RCC 7860 (cell line): Measurements from ENCODE around the gene PLK3.
"Not testable (repeated sequence)": the region's sequence is repeated elsewhere in the genome, so short reads cannot be mapped to it uniquely, and the experiment has no call there.

Source experiments
- DNase-seq: peaks from one replicate; pipeline ENCODE4 v3.0.0-alpha.2; 2015; ENCODE audit warnings: low spot score
- FAIRE-seq: peaks from 2 replicates; lab custom pipeline; 2012; peaks lifted over from hg19 to GRCh38; lab: Jason Lieb, UNC

The PLK3 gene

DNA sequence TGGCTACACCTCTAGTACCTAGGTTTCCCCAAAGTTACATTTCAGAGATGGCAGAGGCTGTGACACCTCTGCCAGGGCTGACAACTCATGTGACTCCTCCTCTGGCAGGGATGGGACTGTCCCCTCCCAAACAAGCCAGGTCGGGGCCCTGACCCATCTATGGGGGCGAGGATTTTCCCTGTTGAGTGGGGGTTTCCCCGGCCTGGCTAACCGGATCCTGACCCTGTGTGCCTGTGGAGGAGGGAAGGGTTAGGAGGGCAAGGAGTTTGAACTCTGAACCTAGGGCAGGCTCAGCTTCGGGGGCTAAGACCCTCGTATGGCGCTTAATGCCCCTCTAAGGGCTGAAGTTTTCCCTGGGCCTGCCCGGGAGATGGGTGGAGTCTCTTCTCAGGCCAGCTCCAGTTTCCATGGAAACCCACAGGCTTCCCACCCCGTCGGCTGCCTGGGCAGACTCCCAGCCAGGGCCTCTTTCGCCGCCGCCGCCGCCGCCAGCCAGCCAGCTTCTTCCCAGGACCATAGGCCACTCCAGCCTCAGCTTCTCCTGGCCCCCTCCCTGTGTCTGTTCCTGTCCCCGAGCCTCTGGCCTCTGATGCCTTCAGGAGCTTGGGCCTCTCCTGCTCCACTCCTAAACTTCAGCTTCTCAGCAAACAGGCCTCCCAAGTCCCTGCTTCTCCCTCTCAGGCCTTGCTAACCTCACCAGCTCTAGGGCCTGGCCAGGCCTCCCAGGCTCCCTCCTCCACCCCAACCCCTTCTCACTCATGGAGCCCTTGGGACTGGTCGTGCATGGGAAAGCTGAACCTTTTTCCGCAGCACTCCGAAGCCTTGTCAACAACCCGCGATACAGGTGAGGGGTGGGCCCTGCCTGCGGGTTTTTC, 8.1 kb downstream of the PLK3 start, which contains the start of gene BTBD19:
BTBD19 (plus strand) TSS at position 461 of the 875 bp plus-strand sequence; CDS start at position 759, 298 bp downstream.
- no peak for FAIRE-seq
- peak; percentile 76 for DNase-seq

DNA sequence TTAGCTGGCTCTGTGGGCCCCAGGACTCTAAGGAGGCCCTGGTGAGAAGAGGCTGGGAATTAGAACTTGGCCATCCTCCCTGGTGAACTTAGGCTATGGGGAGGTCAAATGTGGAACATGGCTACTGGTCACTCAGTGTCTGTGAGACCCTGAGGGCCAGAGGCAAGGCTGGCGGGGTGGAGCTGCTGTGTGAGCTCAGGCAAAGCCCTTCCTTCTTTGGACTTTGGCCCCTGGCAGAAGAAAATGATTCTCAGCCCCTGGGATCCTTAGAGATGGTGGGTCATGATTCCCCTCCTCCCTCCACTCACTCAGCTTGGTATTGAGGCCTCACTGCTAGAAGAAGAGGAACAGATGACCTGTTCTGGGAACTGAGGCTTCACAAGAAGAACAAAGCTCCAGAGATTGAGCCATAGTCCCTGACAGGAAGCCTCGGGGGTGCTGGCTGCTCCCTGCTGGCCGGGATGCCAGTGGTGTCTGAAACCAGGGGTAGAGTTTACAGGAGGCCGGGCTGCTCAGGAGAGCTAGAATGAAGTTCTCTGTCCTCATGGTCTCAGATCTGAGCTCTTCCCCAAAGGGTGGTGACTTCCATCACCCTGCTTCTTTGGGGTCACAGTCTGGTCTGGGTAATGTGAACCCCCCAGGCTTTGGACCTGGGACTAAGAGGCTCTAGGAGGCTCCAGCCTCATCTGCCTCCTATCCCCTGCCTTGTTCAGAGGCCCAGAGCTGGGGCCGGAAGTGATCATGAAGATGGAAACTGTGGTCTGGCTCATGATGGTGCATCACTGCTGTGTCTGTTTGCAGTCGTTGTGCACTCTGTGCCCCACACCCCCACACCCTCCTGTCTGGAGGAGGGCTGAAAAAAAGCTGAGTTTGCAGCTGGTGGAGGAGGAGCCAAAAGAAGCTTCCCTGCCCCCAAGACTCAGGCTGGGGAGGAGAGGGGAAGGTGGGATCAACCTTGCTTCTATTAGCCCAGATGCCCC, 9.1 kb downstream of the PLK3 start:
- FAIRE-seq: no peak
- peak; percentile 63 for DNase-seq

DNA sequence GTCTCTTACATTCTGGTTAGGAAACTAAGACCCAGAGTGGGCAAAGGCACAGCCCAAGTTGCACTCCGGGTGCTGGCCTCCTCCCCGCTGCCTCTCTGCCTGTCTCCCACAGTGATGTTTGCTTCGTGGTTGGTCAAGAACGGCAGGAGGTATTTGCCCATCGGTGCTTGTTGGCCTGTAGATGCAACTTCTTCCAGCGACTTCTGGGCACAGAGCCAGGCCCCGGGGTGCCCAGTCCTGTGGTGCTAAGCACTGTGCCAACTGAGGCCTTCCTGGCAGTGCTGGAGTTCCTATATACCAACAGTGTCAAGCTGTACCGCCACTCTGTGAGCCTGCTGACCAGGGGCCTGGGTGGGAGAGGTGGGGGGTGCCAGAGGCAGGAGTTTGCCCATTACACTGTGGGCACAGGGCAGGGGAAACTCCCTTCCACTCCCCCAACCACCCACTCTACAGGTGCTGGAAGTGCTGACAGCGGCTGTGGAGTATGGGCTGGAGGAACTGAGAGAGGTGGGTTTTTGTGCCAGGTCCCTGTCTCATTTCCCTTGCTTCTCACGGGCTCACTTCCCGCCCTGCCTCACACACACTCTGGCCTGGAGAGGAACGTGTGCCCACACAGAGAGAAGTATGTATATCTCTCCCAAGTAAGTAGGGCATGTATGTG, 10.1 kb downstream of the PLK3 start:
- FAIRE-seq: peak; percentile 79
- DNase-seq: peak; percentile 86

DNA sequence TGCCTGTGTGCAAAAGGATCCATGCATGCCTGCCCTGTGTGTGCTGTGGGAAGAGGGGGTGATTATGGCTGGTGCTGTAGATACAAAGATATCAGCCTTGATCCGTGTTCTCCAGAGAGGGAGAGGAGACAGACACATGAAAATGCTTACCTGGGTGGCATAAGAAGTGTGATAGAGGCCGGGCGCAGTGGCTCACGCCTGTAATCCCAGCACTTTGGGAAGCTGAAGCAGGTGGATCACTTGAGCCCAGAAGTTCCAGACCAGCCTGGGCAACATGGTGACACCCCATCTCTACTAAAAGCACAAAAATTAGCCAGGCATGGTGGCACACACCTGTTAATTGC, 10.6 kb downstream of the PLK3 start:
- not testable (repeated sequence) for FAIRE-seq, DNase-seq

DNA sequence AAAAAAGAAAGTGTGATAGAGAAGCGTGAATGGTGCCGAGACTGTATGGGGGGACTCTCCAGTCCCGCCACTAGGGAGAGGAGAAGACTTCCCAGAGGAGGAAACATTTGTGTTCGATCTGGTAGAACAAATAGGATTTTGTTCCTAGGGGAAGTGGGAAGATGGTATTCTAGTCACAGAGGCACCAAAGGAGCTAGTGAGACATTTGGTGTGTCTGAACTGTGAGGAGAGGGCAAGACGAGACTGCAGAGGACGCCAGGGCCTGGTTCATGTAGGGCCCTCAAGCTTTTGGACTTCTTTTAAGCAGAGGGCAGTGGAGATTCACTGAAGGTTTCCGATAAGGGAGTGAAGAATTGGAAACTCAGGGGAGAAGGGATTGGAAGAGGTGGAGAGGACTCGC, 11.1 kb downstream of the PLK3 start:
- FAIRE-seq: no peak
- no peak for DNase-seq

DNA sequence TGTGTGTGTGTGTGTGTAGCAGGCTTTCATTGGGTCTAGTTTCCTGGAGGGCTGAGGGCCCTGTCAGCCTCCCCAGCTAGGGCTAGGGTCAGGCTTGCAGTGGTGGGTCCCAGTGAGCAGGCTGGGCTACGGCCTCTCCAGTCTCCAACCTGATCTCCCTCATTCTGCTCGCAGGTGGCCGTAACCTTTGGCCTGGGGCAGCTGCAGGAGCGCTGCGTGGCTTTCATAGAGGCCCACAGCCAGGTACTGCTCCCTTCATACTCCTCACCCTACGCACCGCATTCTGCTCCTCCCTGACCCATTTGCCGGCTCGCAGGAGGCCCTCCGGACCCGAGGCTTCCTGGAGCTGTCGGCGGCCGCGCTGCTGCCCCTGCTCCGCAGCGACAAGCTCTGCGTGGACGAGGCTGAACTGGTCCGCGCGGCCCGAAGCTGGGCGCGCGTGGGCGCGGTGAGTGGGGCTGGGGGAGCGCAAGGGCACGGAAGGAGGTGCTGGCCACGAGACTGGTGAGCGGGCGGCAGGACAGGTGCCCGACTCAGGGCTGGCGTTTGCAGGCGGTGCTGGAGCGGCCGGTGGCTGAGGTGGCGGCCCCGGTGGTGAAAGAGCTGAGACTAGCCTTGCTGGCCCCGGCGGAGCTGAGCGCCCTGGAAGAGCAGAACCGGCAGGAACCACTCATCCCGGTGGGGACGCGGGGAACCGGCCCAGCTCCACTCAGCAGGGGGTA, 12.8 kb downstream of the PLK3 start:
- FAIRE-seq: no peak
- no peak for DNase-seq

DNA sequence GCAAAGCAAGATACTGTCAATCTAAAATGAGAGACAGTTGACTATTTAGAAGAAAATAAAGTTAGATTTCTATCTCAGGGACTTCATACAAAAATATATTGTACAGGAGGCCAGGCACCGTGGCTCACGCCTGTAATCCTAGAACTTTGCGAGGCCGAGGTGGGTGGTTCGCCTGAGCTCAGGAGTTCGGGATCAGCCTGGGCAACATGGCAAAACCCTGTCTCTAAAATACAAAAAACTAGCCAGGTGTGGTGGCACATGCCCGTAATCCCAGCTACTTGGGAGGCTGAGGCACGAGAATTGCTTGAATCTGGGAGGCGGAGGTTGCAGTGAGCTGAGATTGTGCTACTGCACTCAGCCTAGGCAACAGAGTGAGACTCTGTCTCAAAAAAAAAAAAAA, 15.7 kb downstream of the PLK3 start:
- not testable (repeated sequence) for FAIRE-seq, DNase-seq

DNA sequence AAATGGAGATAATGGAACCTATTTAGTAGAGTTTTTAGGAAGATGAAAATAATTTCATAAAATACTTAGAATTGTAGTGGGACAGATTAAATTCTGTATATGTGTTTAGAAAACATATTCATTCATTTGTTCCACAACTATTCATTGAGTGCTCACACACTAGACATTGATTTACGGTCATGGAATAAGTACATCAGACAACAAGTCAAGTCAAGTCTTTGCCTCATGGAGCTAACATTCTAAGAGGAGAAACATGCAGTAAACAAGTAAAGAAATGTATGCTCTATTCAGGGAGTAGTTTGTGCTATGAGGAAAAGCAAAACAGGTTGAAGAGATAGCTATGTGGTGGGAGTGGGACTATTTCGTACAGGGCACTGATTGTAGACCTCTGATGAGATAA, 17.1 kb downstream of the PLK3 start:
- FAIRE-seq (no peak), DNase-seq (no peak)

DNA sequence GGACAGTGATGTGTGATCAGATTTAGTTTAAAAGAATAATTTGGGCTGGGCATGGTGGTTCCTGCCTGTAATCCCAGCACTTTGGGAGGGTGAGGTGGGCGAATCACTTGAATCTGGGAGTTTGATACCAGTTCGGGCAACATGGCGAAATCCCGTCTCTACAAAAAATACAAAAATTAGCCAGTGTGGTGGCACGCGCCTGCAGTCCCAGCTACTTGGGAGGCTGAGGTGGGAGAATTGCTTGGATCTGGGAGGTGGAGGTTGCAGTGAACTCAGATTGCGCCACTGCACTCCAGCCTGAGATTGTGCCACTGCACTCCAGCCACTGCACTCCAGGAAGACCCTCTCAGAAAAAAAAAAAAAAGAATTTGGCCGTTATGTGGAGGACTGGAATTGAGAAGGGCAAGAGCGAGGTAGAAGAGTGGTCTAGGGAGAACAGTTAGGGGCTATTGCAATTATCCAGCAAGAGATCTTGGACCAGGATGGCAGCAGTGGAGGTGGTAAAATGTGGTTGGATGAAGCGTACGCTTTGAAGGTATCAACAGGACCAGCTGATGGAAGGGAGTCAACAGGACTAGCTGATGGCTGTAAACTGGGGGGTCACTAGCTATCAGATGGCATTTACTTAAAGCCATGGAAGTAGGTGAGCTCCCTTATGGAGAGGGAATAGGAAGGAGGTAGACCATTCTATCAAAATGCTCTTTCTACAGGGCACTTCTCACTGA, 17.8 kb downstream of the PLK3 start:
- FAIRE-seq (no peak), DNase-seq (no peak)

DNA sequence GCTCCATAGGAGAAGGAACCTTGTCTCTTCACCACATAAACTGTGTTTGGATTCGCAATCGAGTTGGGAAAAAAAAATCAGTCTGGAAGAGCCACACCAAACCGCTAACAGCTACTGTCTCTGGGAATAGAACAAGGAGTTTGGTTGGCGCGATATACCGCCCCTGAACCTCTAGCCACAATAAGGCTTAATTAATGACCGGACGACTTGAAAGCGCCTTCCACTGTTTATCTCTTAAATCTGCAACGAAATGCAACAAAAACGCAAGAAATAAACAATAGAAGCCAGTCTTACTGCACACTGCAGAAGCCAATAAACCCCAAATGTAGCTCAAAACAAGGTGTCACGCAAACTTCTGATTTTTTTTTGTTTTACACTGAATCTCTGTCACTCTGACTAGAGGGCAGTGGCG, 19.0 kb downstream of the PLK3 start:
- no peak for DNase-seq
- no peak for FAIRE-seq

DNA sequence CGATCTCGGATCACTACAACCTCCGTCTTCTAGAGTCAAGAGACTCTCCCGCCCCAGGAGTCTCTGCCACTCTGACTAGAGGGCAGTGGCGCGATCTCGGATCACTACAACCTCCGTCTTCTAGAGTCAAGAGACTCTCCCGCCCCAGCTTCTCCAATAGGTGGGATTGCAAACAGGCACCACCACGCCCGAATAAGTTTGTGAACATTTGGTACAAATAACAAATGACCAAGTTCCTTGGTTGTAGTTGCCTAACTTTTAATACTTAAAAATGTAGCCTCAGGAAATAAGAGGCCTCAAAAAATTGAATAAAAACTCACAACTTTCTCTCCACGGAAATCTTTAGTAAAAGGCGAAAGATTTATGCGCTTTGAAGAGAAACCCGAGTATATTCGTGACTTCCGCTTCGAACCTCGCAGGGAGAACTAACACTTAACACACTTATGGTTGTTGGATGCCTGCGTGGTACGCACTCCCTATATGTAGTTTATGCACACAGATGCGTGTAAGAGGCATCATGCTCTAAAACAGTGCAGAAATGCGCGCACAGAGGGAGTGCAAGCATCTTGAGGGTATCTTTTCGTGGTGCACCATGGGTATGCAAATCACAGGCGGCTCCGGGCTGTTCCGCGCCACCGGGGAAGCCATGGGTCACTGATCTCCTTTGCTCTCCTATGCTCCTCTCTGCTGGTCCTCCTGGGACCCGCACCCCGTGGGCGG, 19.6 kb downstream of the PLK3 start:
- FAIRE-seq (peak; percentile 89), DNase-seq (peak; percentile 98)

DNA sequence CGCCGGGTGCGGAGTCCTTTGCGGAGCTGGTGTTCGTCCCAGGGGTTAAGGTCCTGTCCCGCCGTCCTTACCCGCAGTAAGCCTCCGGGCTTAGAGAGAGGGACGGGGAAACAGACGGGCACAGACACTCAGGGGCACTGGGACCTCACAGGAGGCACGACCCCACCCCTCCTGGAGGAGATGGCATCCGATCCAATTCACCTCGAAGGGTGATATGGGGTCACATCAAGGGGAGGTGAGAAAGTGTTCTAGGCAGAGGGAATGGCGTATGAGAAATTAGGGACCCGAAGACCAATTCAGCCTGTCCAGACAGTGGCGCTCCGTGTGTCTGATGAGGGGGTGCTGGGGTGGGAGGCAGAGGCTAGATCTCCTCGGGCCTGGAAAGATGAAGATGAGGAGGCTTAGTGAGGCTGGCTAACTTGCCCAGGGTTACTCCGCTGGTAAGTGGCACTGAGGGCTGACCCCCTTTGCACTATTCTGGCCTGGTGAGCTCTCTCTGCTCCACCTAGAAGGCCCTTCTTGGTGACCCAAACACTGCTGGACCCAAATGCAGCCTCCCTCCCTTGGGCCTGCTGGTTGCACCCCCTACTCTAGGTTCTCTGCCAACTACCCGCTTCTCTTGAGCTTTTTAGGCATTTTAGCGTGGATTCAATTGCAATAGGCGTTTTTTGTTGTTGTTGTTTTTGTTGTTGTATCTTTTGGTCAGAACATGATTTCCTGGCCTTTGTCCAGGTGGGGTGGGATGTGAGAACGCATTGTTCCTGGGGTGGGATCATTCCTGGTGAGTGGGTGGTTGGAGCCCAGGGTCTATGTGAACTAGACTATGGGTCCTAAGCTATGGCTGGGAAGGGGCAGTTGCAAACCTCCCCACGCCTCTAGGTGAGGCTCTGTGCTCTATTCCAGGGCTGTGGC, 20.4 kb downstream of the PLK3 start:
- FAIRE-seq: no peak

DNA sequence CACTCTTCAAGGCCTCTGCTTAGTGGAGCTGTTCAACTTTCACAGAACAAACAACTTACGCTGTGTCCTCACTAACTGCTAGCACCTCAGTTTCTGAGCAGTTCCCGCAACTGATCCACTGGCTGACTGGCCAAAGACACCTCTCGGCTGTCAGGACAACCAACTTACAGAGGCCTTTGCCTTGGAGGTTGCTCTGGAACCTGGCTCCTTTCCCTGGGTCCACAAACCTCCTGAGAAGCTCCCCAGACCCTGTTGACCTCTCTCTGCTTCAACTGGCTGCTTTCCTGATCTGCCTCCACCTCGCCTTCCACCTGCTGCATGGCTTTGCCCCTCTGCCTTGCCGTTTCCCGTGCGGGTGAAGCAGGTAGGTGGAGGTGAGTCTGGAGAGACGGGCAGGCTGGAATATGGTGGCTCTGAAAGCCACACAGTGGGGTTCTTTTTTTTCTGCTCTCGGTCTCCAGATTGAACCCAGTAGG, 21.1 kb downstream of the PLK3 start:
- no peak for DNase-seq
- FAIRE-seq: no peak

More for the DNA sequence above, 20.4 kb downstream of the PLK3 start:
- DNase-seq: no peak

DNA sequence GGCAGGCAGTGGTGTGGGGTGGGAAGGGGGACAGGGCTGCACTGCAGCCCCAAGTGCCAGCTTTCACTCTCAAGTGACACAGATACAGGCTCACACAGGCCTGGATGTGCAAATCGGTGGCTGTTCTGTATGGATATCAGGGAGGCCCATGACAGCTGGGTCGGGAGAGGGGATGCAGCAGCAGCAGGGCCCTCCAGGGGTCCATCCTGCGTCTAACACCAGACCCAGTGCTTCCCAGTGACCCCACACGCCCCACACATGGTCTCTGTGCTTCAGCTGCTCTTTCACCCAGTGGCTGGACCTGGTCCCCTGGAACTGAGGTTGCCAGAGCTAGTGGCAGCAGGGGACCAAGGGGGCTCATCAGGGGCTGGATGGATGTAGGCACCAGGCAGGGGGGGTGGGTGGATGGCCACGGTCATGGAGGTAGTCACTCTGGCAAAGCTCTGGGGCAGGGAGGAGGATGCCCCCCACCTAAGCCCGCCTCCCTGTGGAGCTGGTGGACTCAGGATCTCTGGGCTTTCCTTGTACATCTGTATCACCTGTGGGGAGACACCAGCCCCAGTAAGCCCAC, 22.0 kb downstream of the PLK3 start:
- FAIRE-seq (no peak), DNase-seq (no peak)

DNA sequence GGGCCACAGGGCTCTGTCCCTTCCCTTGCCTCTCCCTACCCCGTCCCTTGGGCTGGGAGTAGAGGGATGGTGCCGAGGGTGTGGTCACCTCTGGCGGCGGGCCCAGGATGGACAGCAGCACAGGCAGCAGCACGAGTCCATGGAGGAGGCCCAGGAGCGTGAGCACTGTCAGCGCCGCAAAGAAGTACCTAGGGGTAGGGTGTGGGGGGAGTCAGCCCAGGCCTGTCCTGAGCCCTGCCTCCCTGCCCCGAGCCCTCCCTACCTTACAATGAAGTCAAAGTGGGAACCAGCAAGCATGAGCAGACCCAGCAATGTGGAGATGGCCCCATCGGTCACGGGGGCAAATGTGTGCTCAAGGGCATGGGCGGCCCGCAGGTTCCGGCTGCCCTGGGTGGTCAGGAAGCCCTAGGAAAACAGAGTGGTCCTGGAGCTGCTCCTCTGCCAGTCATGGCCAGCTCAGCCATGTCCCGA, 22.8 kb downstream of the PLK3 start:
- FAIRE-seq (no peak), DNase-seq (no peak)

DNA sequence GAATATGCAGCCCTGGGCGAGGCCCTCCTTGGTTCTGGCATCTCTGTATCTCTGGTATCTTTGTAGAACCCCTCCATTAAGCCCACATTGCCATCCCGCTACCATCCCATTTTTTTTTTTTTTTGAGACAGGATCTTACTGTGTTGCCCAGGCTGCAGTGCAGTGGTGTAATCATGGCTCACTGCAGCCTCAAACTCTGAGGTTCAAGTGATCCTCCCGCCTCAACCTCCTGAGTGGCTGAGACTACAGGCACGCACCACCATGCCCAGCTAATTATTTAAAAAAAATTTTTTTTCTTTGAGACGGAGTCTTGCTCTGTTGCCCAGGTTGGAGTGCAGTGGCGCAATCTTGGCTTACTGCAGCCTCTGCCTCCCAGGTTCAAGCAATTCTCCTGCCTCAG, 24.2 kb downstream of the PLK3 start:
- not testable (repeated sequence) for DNase-seq, FAIRE-seq
